NCI-H2196 (cell line): ENCODE data around the gene TRPM2.

Source experiments
- DNase-seq: peaks from one replicate; lab custom pipeline; 2025; ENCODE audit not compliant: unreplicated experiment; lab: John Stamatoyannopoulos, UW

The TRPM2 gene

DNA sequence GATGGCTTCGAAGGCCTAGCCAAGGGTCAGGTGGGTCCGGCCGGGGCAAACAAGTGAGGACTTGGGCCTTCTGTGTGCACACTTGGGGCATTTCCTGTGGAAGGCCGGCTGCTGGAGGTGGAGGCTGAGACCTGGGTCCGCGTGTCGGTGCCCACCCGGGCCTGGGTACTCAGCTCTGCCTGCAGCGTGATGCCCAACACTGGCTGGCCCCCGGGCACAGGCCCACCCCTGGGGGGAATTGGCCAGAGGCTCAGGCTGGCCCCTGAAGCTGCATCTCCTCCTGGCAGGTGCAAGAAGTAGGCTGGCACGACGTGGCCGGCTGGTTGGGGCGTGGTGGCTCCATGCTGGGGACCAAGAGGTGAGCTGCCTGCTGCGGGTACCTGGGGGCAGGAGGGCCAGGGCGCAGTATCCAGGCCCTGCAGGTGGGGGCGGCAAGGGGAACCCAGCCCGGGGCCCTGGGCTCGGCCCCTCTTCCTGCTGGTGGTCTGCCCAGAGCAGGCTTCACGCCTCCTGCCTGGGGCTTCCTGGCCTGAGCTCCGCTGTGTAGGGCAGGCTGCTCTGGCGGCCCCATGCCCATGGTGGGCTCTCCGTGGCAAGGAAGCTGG lies 31.5 kb upstream of the TRPM2 start:
- no peak for DNase-seq

DNA sequence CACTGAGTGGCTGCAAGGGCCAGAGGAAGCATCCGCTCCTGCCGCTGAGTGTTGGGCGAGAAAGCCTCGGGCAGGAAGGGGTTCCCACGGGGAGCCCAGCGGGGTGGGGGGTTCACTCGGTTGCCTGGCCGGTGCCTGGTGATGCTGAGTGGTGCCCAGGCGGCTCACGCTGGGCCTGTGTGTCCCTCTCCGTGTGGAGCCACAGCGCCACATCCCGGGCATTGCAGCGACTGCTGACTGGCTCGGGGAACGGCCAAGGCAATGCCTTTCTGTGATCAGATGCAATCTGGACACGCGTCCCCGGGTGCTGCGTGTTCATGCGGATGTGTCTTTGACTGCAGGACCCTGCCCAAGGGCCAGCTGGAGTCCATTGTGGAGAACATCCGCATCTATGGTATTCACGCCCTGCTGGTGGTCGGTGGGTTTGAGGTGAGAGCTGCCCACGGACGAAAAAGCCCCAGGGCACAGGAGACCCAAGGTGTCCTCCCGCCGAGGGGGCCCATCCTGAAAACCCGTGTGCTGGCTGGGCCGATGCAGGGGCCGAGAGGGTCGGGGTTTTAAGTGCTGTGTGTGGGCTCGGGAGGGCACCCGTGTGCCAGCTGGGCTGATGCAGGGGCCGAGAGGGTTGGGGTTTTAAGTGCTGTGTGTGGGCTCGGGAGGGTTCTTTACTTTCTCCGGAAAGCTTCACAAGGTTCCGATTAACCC lies 30.6 kb upstream of the TRPM2 start:
- no peak for DNase-seq

DNA sequence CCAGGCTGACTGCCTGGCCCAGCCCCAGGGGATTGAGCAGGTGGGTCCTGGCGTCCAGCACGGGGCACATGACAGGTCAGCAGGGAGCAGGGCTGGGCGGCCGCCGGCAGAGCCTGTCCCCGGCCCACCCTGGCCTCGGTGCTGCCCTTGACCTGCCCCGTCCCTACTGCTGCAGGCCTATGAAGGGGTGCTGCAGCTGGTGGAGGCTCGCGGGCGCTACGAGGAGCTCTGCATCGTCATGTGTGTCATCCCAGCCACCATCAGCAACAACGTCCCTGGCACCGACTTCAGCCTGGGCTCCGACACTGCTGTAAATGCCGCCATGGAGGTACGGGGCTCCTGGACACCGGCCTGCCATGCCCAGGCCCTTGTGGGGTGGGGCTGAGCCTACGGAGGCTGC lies 29.8 kb upstream of the TRPM2 start:
- DNase-seq = no peak

DNA sequence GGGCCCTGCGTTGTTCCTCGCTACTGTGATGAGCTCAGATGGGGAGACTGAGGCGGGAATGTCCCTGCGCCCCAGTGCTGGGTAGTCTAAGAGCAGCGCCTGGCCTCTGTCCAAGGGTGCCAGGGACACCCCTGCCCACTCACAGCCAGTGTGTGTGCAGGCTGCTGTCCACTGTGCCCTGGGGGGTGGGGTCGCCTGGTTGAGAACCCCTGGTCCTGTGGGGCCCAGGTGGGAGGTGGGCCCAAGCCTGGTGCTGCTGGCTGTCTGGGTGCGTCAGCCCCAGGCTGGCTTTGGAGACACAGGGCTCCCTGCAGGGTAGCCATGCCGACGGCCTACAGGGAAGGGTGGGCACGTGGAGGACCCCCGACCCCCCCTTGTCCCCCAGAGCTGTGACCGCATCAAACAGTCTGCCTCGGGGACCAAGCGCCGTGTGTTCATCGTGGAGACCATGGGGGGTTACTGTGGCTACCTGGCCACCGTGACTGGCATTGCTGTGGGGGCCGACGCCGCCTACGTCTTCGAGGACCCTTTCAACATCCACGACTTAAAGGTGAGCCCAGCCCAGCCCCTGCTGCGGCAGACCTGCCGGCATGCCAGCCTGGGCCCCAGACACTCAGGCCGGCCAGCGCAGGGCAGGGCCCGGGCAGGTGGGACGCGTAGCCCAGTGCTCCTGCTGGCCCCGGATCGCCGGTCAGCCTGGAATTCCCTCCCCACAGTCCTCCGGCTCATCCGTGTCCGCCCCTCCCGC lies 29.1 kb upstream of the TRPM2 start:
- DNase-seq = no peak

DNA sequence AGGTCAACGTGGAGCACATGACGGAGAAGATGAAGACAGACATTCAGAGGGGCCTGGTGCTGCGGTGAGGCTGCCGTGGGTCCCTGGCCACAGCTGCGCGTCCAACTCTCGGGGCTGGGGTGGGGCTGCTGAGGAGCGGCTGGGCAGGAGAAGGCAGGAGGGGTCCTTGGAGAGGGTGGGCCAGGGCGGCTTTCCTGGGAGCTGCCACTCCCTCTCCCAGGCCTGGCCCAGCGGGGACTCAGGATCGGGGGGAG lies 28.6 kb upstream of the TRPM2 start:
- DNase-seq = no peak

DNA sequence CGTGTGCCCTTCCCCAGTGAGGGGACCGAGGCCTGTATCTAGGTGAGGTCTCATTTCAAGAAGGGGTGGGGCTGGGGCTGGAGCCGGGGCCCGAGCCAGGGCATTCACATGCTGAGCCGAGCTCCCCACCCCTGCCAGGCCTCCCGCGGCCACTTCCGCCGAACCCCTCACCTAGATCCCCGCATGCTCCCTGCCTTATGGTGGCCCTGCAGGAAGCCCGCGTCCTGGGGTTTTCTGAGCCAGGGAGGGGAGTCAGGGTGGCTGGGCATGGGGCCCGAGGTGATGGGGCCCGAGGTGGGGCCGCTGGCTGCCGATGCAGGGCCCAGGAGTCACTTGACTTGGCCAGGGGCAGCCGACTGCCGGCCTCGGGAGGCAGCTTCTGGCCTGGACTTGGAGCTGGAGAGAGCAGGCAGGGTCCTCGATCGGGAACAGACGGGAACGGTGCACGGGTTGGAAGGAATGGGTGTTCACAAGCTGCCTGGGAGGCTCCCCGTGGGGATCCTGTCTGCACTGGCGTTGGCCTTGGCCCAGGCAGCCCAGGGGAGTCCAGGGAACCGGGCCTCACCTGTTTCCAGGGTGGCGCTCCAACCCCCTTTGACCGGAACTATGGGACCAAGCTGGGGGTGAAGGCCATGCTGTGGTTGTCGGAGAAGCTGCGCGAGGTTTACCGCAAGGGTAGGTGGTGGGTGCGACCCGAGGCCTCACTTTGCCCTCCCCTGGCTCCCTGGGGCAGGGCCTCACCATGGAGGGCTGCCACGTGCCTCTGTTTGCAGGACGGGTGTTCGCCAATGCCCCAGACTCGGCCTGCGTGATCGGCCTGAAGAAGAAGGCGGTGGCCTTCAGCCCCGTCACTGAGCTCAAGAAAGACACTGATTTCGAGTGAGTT lies 27.8 kb upstream of the TRPM2 start:
- DNase-seq = no peak

DNA sequence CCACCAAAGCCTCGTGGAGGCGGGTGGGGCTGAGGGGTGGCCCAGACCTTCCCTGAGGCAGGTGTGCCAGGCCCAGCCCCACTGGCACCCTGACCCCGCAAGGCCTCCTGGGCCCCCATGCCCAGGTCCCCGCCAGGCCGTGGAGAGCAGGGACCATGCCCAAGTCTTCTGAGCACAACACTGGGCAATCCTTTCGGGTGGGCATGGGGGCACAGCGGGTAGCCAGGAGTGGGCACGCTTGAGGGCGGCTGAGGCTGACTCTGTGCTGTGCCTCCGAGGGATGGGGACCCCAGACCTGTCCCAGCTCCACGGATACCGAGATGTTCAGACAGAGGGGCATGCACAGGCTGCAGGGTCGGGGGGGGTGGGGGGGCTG lies 27.2 kb upstream of the TRPM2 start:
- no peak for DNase-seq

DNA sequence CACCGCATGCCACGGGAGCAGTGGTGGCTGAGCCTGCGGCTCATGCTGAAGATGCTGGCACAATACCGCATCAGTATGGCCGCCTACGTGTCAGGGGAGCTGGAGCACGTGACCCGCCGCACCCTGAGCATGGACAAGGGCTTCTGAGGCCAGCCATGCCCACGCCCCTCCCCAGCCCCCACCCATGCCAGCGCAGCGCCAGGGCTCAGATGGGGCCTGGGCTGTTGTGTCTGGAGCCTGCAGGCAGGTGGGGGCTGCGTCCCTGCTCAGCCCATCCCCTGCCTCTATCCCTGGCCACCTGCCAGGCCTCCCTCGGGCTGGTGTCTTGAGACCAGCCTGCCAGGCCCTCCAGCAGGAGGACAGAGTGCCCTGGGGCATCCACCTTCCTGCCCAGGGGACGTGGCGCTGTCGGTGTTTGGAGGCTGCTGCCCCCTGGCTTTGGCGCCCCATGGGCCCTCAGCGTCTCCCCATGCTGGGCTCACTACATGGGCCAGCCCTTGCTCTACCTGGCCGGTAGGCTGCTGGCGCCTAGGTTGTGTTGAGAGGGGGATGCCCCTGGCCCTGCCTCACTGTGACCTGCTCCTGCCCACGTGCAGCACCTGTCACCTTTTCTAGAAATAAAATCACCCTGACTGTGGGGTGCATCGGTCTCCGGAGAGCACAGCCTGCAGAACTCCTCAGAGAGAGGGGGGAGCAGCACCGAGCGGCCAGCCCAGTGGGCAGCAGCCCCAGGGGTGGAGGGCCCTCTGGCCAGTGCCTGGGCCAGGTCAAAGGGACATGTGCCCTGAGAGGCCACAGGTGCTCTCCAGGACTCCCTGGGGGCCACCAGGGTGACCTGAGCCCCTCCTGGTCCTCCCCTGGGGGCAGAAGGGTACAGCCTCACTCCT lies 26.5 kb upstream of the TRPM2 start:
- no peak for DNase-seq

DNA sequence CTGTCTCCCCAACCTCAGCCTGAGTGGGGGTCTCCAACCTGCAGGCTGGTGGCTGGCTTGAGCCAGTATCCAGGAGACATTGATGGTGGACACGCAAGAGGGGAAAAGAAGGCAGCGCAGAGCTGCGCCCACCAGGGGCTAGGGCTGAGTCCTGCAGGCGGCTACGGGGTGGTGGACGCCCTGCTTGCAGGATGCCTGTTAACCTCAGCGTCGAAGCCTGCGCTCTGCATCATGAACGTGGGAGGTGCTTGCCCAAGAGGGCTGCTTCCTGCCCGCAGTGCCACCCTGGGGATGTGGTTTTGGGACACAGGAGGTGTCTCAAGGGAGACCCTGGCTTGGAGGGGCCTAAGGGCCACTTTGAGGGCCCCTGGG lies 25.8 kb upstream of the TRPM2 start:
- no peak for DNase-seq

DNA sequence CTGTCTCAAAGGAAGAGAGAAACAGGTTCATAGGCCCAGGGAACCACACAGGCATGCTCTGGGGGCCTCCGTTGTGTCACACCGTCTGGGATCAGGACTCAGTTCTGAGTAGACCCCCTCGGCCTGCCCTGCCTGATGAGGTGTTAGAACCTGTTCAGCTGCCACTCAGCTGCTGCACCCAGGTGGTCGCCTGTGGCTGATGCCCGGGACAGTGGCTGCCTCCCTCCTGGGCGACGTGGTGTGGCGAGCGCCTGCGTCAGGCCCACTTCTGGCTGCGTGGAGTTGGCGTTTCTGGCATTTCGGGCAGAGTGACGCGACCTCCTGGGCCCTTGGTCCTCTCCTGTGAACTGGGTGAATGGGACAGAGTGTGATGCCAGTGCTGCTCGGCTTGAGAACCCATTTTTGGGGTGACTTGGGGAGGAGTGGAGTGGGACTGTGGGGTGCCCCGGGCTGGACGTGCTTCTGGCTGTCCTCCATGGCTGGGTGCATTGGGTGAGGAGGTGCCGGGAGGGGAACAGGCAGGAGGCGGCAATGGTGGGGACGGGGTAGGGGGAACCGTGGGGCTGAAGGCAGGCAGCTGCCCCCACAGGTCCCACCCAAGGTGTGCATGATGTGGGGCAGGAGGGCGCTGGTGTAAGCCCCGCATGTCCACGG lies 25.1 kb upstream of the TRPM2 start:
- DNase-seq = no peak

DNA sequence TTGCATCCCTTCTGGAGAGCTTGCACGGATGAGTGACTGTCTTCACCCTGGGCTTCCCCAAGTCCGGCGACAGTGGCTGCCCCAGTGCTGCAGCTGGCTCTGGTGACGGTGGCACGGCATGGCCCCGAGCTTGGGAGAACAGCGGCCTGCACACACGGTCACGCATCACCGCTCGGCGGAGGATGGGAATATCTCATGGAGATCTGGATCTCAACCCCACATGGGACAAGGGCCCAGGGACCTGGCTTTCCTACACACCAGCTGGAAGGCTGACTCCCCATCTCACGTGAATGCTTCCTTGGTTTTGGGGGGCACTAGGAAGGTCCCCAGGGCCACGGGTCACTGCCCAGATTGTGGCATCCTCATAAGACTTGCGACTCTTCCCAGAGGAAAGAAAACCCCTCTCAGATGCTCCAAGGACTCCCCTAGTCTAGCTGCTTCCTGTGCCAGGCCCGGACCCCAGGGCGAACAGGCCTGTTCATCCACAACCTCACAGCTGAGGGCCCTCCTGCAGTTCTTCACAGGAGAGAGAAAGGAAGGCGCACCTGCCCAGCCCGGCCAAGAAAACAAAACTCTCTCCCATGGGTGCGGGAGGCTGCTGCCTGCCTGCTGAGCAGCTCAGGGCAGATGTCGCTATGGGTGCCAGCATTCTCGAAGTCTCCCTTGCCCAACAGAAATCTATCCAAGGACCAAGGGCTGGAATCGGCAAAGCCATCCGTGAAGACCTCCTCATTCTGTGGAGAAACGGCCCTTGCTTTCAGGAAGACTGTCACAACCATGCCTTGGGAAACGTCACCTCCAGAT lies 24.1 kb upstream of the TRPM2 start:
- DNase-seq = no peak

DNA sequence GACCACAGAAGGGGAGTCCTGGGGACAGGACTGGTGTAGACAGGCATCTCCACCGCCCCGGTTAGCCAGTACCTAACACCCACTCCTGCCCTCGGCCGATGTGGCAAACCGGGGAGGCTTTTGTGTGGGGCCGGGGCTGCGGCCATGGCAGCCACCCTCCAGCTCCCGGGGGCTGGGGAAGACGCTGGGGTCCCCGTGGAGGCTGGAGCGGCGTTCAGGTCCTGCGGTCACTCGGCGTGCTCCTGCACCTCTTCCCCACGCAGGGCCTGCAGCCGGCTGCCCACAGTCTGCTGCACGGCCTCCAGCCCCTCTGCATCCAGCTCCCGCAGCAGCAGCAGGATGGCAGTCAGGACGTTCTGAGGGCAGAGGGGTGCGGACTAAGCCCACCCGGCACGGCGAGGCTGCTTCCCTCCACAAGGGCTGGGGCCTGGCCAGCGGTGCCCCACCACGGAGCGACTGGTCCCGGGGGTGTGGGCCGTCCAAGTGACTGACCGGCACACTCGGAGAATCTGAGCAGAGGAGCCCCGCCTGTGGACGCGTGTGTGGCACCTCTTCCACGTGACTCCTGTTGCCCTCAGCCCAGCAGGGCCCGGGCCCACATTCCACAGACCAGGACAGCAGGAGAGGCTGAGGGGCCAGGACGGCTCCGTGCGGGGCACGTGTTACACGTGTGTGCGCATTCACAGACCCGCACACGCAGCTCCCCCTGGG lies 23.3 kb upstream of the TRPM2 start:
- no peak for DNase-seq

DNA sequence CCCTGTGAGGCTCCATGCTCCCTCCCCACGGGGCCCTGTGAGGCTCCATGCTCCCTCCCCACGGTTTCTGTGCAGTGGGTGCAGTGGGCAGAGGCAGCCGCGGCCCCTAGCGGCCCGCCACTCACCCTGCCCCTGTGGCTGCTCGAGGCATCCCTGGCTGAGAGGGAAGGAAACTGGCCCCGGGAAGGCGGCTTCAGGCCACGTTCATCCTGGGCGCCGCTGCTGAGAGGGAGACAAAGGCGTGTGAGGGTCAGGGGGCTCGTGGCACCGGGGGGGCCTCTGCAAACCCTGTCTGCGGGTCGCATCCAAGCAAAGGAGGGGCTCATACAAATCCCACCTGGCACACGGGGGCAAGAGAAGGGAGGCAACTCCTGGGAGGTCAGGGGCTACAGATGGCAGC lies 22.7 kb upstream of the TRPM2 start:
- DNase-seq = no peak

DNA sequence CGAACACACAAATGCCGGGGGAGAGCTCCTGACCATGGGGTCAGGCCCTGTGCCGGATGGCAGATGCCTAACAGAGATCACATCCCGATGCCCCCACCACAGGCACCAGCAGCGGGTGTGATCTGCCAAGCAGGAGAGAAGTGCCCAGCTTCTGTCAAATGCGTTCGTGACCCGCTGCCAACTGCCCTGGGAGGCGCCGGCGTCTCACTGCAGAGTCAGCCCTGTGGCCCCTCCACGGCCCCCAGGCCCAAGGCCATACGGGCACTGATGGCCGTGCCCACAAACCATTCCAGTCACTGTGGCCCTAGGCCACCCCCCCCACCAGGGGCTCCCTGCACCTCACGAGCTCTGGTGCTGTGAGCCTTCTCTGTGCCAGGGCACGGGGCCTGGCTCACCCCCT lies 22.2 kb upstream of the TRPM2 start:
- no peak for DNase-seq

DNA sequence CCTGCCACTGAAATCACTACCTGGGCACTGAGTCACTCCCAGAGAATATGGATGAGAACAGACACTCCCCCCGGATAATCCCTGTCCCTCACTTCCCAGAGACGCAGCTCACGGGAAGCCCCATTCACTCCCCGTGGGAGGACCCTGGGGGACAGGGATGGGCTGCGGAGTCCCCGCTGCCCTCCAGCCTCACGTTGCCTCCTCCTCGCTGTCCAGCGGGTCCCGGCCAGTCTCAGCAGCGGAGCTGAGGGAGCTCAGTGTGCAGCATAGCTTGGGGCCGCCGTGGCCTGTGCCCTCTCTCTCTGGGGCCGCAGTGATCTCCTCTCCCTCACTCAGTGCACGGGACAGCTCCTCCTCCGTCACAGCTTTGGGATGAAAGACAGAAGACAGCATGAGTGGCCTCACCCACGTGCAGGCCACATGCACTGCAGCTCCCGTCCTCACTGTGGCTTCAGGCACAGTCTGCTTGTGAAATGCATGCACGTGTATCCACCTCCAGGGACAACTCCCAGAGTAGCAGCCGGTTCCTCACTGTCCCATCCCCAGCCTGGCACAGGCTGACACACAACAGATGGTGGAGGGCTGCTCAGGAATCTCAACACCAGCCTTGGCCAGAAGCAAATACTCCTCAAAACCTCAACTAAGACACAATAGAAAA lies 21.6 kb upstream of the TRPM2 start:
- DNase-seq = no peak

DNA sequence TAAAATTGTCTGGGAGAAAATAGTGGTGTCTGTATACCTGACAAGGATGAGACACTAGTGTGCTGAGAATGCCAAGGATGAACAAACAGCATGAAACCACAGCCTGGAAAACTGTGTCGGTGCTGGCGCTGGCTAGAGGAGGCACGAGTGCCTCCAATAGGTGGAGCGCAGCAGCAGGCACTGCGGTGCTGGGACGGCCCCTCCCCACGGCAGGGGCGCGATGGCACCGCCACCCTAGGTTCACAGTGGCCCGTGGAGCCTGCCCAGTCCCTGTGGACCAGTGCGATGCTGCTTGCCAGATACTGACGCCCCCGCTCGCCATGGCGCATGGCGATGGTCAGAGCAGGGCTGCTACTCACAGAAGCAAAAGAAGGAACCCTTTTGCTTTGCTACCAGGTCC lies 21.0 kb upstream of the TRPM2 start:
- no peak for DNase-seq

DNA sequence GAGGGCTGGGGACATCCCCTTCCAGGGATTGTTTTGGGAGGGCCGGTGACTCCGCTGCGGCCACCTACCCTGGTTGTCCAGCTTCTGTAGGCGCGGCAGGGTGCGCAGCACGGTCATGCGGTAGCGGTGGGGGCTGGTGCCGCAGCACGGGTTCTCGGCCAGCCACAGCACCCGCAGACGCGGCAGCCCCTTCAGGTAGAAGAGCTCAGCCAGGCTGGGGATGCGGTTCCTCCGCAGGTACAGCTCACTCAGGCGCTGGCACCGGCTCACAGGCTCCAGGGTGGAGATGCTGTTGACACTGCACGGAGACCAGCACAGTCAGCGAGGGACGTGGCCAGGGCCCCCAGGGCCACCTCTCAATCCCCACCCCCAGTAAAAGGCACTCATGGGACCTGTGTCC lies 20.5 kb upstream of the TRPM2 start:
- no peak for DNase-seq

DNA sequence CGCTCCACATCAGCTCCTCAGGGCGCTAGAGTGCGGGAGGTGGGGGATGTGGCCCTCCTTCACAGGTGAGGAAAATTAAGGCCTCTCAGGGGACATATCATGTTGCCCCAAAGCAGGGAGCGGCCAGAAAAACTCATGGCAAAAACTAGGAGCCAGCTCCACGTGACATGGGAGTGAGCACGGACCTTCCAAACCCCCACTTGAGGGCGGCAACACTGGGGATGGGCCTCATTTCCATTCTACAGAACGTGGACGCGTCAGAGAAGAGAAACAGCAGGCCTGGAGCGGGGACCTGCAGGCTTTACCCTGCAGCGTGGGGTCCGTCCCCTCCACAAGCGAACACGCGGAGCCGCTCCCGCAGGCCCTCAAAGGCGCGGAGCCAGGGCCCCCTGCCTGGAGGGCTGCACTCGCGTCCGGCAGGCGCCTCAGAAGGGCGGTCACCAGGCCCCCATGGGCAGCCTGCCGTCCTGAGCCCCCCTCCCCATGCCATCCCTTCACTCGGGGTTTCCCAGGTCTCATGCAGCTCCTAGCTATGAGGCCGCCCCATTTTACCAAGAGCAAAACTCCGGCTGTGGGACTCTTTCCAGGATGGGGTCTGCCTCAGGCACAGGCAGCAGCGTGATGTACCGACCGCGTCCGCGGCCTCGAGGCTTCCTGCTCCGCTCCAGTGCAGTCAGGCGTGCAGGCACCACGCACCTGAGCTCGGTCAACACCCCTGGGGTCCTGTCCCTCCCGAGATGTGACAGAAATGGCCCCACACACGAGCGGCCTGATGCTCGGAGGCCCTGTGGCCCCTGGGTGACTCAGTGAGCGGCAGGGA lies 19.7 kb upstream of the TRPM2 start:
- DNase-seq = no peak
